Vagina (tissue), 2 donors: ENCODE results near the gene CIITA. TPM values are rescaled to one million over a fixed set of nuclear protein-coding genes. Genes with fewer than 3 reads are reported as not detected.

Source experiments
- DNase-seq, 2 donors: peaks; one replicate each; pipeline ENCODE4 v3.0.0-alpha.2; 2017; ENCODE audit errors: extremely low spot score in 2 of 2
- H3K27ac ChIP-seq: fragments of 200-600 bp; sonication (generic); one replicate; pipeline ENCODE4 v1.5.1; 2019
- H3K27me3 ChIP-seq: fragments of 200-600 bp; sonication (generic); one replicate; pipeline ENCODE4 v1.5.1; 2019
- H3K36me3 ChIP-seq, 2 donors: fragments of 200-600 bp; sonication (generic); one replicate each; pipeline ENCODE4 v1.5.1; 2017 to 2019
- H3K4me1 ChIP-seq: fragments of 200-600 bp; sonication (generic); one replicate; pipeline ENCODE4 v1.5.1; 2019
- H3K4me3 ChIP-seq, 2 donors: fragments of 200-600 bp; sonication (generic); 1 replicate in 1 of 2; 2 replicates in 1 of 2; pipeline ENCODE4 v1.5.1; 2016 to 2019
- H3K9me3 ChIP-seq: fragments of 200-600 bp; sonication (generic); one replicate; pipeline ENCODE4 v1.5.1; 2019
- POLR2A ChIP-seq, 2 donors: fragments of 450-650 bp; IDR thresholded peaks; one replicate each; pipeline ENCODE4 v1.6.1; 2017; ENCODE audit warnings: antibody characterized with exemption in 2 of 2, mild to moderate bottlenecking in 2 of 2, moderate library complexity in 2 of 2
- POLR2AphosphoS5 ChIP-seq, 2 donors: sonication (generic); formaldehyde crosslinking; IDR thresholded peaks; one replicate each; pipeline ENCODE4 v1.9.0; 2017; ENCODE audit warnings: antibody characterized with exemption in 2 of 2, mild to moderate bottlenecking in 2 of 2, low read depth in 1 of 2; ENCODE audit not compliant: insufficient read depth in 1 of 2
- intact Hi-C: fragments of 100-400 bp; cut with DNase I; formaldehyde crosslinking; loops from one replicate; pipeline ENCODE4 v1.15.1; 2023
- total RNA-seq: library from RNA; depleted of rRNA; stranded (reverse); fragments of >200 nt; gene quantifications from one replicate; pipeline ENCODE4 v1.2.3, GENCODE V29; 2016
- TF ChIP-seq, protein P1 (sequence below), 3 experiments: fragments of 450-650 bp in 2 of 3; fragments of 200-600 bp in 1 of 3; sonication (generic) in 1 of 3; IDR thresholded peaks; one replicate each; pipeline ENCODE4 v1.5.1; 2017 to 2019; ENCODE audit warnings: antibody characterized with exemption in 3 of 3, mild to moderate bottlenecking in 2 of 3, moderate library complexity in 2 of 3

CIITA gene
- total RNA-seq, 1 donor from 2014 or later = 16.7 TPM

DNA sequence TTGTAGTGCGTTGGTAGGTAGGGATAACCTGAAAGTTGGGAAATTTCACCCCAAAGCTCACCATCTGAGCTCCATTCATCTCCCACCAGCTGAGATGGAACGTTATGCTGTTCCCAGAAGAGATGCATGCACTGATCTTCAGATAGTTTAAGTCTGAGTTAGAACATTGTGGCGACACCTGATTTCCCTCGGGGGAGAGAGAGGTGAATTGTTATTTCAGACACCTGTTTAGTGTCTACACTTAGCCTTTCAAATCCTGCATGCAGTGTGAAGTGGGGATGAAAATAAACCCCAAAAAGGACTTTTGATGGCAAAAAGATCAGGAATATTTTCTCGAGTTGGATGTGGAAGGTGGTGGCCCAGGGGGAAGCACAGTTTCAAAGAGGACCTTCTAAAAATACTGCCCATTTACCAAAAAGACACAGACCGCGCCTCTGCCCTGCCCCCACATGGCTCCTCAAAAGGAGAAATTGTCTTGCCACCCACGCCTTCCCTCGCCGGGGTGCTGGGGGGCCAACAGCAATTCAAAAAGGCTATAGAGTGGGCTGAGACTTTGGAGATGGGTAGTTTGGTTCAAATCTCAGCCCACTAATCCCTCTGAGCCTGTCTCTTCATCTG, 11.4 kb downstream of the CIITA start:
- TF ChIP-seq, protein P1, sequence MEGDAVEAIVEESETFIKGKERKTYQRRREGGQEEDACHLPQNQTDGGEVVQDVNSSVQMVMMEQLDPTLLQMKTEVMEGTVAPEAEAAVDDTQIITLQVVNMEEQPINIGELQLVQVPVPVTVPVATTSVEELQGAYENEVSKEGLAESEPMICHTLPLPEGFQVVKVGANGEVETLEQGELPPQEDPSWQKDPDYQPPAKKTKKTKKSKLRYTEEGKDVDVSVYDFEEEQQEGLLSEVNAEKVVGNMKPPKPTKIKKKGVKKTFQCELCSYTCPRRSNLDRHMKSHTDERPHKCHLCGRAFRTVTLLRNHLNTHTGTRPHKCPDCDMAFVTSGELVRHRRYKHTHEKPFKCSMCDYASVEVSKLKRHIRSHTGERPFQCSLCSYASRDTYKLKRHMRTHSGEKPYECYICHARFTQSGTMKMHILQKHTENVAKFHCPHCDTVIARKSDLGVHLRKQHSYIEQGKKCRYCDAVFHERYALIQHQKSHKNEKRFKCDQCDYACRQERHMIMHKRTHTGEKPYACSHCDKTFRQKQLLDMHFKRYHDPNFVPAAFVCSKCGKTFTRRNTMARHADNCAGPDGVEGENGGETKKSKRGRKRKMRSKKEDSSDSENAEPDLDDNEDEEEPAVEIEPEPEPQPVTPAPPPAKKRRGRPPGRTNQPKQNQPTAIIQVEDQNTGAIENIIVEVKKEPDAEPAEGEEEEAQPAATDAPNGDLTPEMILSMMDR (IDR thresholded peaks at IDR 0.05) = no peak
- TF ChIP-seq POLR2AphosphoS5 (IDR thresholded peaks at IDR 0.05; ENCODE audit: insufficient read depth in 1 of 2, low read depth in 1 of 2) = no peak
- no peak for TF ChIP-seq POLR2A (IDR thresholded peaks at IDR 0.05)
- H3K4me3 ChIP-seq = no peak overlapping the region
- no peak for DNase-seq
- intact Hi-C loops = no loop called here
- H3K27me3 ChIP-seq = no peaks in the 10 kb centered on the region
- no peak overlapping the region for H3K27ac ChIP-seq
- H3K36me3 ChIP-seq = no peaks in the 10 kb centered on the region
- H3K4me1 ChIP-seq = no peaks in the 10 kb centered on the region
- no peaks in the 10 kb centered on the region for H3K9me3 ChIP-seq

- Histone ChIP-seq H3K36me3 (no peaks in the 10 kb centered on the region), H3K27me3 (no peaks in the 10 kb centered on the region)
Measured at GRCh38 chr16:10889855-10890254, 12.9 kb downstream of the CIITA start.

DNA sequence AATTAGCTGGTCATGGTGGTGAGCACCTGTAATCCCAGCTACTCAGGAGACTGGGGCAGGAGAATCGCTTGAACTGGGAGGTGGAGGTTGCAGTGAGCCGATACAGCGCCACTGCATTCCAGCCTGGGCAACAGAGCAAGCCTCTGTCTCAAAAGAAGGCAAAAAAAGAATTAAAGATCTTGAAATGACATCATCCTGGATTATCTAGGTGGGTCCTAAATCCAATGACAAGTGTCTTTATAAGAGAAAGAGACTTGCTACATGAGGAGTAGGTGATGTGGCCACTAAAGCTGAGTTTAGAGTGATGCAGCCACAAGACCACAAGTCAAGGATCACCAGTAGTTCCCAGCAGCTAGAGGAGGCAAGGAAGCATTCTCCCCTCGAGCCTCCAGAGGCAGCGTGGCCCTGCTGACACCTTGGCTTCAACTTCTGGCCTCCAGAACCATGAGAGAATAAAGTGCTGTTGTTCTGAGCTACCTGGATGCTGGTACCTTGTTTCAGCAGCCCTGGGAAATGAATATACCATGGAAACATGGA, 15.8 kb downstream of the CIITA start:
- Histone ChIP-seq H3K27me3 (no peaks in the 10 kb centered on the region), H3K9me3 (no peaks in the 10 kb centered on the region), H3K27ac (no peak overlapping the region), H3K4me3 (no peak overlapping the region), H3K4me1 (no peaks in the 10 kb centered on the region), H3K36me3 (no peaks in the 10 kb centered on the region)
- TF ChIP-seq POLR2A (IDR thresholded peaks at IDR 0.05) (no peak), POLR2AphosphoS5 (IDR thresholded peaks at IDR 0.05; ENCODE audit: insufficient read depth in 1 of 2, low read depth in 1 of 2) (no peak)
- TF ChIP-seq, protein P1 (IDR thresholded peaks at IDR 0.05) = no peak
- DNase-seq = no peak
- intact Hi-C loops = loop anchor here (10.0 kb wide), 1 partner anchor 58 kb away; no protein-coding TSS in a partner anchor

More at GRCh38 chr16:10889855-10890254, 12.9 kb downstream of the CIITA start:
- no peak for DNase-seq
- no peak overlapping the region for H3K27ac ChIP-seq
- H3K4me3 ChIP-seq = no peak overlapping the region
- H3K4me1 ChIP-seq = no peaks in the 10 kb centered on the region
- intact Hi-C loops = loop anchor here (10.0 kb wide), 1 partner anchor 55 kb away; no protein-coding TSS in a partner anchor
- H3K9me3 ChIP-seq = no peaks in the 10 kb centered on the region
- TF ChIP-seq, protein P1 (IDR thresholded peaks at IDR 0.05) = no peak
- no peak for TF ChIP-seq POLR2A (IDR thresholded peaks at IDR 0.05)
- no peak for TF ChIP-seq POLR2AphosphoS5 (IDR thresholded peaks at IDR 0.05; ENCODE audit: insufficient read depth in 1 of 2, low read depth in 1 of 2)

GRCh38 chr16:10895053-10895946, 18.3 kb downstream of the CIITA start:
- no peaks in the 10 kb centered on the region for H3K4me1 ChIP-seq
- TF ChIP-seq POLR2AphosphoS5 (IDR thresholded peaks at IDR 0.05; ENCODE audit: insufficient read depth in 1 of 2, low read depth in 1 of 2) (no peak), POLR2A (IDR thresholded peaks at IDR 0.05) (no peak)
- TF ChIP-seq, protein P1 (IDR thresholded peaks at IDR 0.05) = no peak
- H3K9me3 ChIP-seq = no peaks in the 10 kb centered on the region
- H3K4me3 ChIP-seq = no peak overlapping the region
- intact Hi-C loops = loop anchor here (10.0 kb wide), 1 partner anchor 60 kb away; no protein-coding TSS in a partner anchor
- no peak for DNase-seq
- H3K27me3 ChIP-seq = no peaks in the 10 kb centered on the region
- no peaks in the 10 kb centered on the region for H3K36me3 ChIP-seq
- H3K27ac ChIP-seq = no peak overlapping the region
